NB4 (cell line): ENCODE results near the gene TPSB2.

Experiments used
- DNase-seq: peaks from one replicate; pipeline ENCODE4 v3.0.0; 2010; ENCODE audit warnings: low read depth
- H3K4me3 ChIP-seq: one replicate; pipeline ENCODE4 v1.5.1; 2011; ENCODE audit warnings: mild to moderate bottlenecking, low read depth, low read length, moderate library complexity
- CTCF ChIP-seq: IDR thresholded peaks from one replicate; pipeline ENCODE4 v1.5.1; 2012; ENCODE audit warnings: low read depth, low read length
- MAX ChIP-seq: IDR thresholded peaks from 2 replicates; pipeline ENCODE4 v1.6.1; 2011; ENCODE audit warnings: low read depth, low read length
- MYC ChIP-seq: IDR thresholded peaks from 2 replicates; pipeline ENCODE4 v1.6.1; 2011; ENCODE audit warnings: low read depth, low read length
- POLR2A ChIP-seq: IDR thresholded peaks from 2 replicates; pipeline ENCODE4 v1.6.1; 2011; ENCODE audit warnings: mild to moderate bottlenecking; ENCODE audit not compliant: insufficient read length; ENCODE audit errors: extremely low read depth

TPSB2 gene

DNA sequence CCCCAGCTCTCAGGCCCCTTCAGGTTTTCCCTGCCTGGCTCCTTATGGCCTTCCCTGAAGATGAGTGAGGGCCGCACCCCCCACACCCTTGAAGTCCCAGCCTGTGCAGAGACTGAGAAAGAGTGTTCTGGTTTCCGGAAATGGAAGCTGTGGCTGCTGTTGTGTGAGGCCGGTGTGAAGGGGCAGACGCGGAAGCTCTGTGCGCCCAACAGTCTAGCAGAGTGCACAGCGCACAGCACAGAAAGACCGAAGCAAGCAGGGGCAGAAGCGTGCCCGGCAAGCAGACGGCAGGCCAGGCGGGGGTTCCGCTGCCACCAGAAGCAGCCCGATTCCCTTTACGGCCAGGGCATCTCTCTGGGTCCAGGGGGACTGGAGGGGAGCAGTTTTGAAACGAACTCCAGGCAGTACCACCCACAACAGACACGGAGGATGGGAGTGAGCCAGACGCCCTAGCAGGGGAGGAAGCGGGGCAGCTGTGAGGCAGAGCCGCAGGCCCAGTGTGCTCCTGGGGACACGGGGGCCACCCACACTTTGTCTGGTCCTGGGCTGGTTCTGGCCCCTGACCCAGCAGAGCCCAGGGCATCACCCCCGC lies 21.6 kb downstream of the TPSB2 start:
- TF ChIP-seq CTCF (no peak), MAX (peak; percentile 12; the same call in 1 of the 2 replicates), MYC (peak; percentile 30; the same call in 1 of the 2 replicates), POLR2A (peak; percentile 18)
- DNase-seq, result peak; percentile 58
- H3K4me3 ChIP-seq, result no peak overlapping the region

- TF ChIP-seq MAX (no peak), MYC (no peak), POLR2A (no peak), CTCF (no peak)
- H3K4me3 ChIP-seq, result no peak overlapping the region
- no peak for DNase-seq
Observed at GRCh38 chr16:1206786-1207185, 23.2 kb downstream of the TPSB2 start.

- H3K4me3 ChIP-seq, result no peak overlapping the region
- no peak for DNase-seq
- TF ChIP-seq CTCF, result no peak
- no peak for TF ChIP-seq MYC
- no peak for TF ChIP-seq POLR2A
- TF ChIP-seq MAX, result no peak
Observed at GRCh38 chr16:1206326-1206725, 23.7 kb downstream of the TPSB2 start.

DNA sequence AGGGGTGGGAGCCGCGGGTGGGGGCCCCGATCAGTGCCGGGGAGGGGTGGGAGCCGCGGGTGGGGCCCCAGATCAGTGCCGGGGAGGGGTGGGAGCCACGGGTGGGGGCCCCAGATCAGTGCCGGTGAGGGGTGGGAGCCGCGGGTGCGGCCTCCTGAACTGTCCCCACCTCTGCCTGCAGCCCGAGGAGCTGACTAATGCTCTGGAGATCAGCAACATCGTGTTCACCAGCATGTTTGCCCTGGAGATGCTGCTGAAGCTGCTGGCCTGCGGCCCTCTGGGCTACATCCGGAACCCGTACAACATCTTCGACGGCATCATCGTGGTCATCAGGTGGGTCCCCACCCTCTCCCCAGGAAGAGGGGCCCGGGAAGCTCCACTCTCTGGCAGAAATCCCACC lies 25.1 kb downstream of the TPSB2 start:
- H3K4me3 ChIP-seq, result no peak overlapping the region
- TF ChIP-seq MYC (no peak), POLR2A (no peak), CTCF (no peak), MAX (no peak)
- DNase-seq, result no peak

DNA sequence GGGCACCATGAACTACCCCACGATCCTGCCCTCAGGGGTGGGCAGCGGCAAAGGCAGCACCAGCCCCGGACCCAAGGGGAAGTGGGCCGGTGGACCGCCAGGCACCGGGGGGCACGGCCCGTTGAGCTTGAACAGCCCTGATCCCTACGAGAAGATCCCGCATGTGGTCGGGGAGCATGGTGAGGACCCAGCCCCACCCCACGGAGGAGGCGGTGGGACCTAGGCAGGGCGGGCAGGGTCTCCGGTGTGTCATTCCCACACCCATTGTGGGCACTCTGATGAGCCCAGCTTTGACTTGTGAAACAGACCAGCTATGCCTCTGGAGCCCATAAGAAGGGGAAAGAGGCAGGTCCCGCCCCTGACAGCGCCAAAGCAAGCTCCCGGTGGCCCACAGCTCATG lies 27.7 kb downstream of the TPSB2 start:
- TF ChIP-seq MYC (no peak), MAX (no peak), CTCF (no peak), POLR2A (no peak)
- no peak for DNase-seq
- H3K4me3 ChIP-seq, result no peak overlapping the region

GRCh38 chr16:1201444-1201843 lies 28.5 kb downstream of the TPSB2 start:
- DNase-seq, result no peak
- H3K4me3 ChIP-seq, result no peak overlapping the region
- no peak for TF ChIP-seq MAX
- TF ChIP-seq MYC, result no peak
